ENCODE data around the gene CPNE2.

Gene CPNE2

DNA sequence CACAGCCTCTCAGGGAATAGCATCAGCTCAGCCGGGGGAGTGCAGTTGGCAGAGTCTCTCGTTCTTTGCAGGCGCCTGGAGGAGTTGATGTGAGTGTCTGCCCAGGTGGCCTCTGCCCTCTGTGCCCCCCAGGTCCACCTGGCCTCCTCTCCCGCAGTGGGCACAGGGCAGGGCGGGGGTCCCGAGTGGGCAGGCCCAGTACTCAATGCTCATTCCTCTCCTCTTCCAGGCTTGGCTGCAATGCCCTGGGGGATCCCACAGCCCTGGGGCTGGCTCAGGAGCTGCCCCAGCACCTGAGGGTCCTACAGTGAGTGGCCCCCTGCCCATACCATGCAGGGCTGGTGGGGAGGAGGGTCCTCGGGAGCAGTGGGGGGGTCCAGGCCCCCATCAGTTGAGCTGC is 14.7 kb upstream of the CPNE2 start:
- Histone ChIP-seq H3K27me3 (ENCODE audit: low read depth) (no peaks in the 10 kb centered on the region), H3K4me1 (no peaks in the 10 kb centered on the region), H3K9me3 (no peaks in the 10 kb centered on the region), H3K36me3 (replicated peaks) (no peaks in the 10 kb centered on the region), H3K4me3 (no peak overlapping the region)
- in situ Hi-C loops (cut with MboI; ENCODE audit: low sequenced_read_pairs) = no loop called here
- DNase-seq (ENCODE audit: low spot score in 2 of 2) = no peak

DNA sequence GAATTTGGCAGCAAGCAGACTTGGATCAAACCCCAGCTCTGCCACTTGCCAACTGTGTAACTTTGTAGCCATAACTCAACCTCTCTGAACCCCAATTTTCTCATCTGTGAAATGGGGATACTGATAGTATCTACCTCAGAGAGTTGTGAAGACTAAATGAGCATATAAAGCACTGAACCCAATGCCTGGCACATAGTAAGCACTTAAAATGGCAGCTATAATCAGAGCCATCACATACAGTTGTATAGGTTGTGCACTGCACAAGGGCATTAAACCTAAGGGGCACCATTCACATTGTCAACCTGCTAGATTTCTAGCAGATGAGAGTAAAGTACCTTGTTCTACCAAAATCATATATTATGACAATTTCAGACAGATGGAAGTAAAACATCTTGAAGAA is 10.6 kb upstream of the CPNE2 start:
- Histone ChIP-seq H3K9me3 (no peaks in the 10 kb centered on the region), H3K4me1 (peaks cover 5% of the 10 kb centered on the region), H3K4me3 (no peak overlapping the region), H3K36me3 (replicated peaks) (no peaks in the 10 kb centered on the region), H3K27me3 (ENCODE audit: low read depth) (no peaks in the 10 kb centered on the region)
- no peak for DNase-seq (ENCODE audit: low spot score in 2 of 2)
- in situ Hi-C loops (cut with MboI; ENCODE audit: low sequenced_read_pairs) = loop anchor here (10.0 kb wide), 1 partner anchor 333 kb away; no protein-coding TSS in a partner anchor

DNA sequence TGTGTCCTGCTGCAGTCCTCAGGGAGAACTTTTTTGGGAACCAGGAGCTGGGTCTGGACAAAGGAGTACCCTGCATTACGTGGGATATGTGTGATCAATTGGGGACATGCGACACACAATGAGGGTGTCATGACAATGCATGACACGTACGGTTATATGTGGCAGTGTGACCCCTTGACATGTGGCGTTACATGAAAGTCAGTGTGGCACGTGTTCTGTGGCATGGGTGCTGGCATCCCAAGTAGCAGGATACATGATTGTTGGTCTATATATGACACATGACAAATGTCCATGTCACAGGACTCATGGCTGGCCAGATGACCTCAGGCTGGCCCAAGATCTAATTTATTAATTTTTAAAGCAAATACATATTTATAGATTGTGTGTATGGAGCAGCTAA is 9.7 kb upstream of the CPNE2 start:
- Histone ChIP-seq H3K36me3 (replicated peaks) (no peaks in the 10 kb centered on the region), H3K9me3 (no peaks in the 10 kb centered on the region), H3K4me3 (no peak overlapping the region), H3K4me1 (peaks cover 5% of the 10 kb centered on the region), H3K27me3 (ENCODE audit: low read depth) (no peaks in the 10 kb centered on the region)
- no peak for DNase-seq (ENCODE audit: low spot score in 2 of 2)
- in situ Hi-C loops (cut with MboI; ENCODE audit: low sequenced_read_pairs) = loop anchor here (10.0 kb wide), 1 partner anchor 332 kb away; no protein-coding TSS in a partner anchor

DNA sequence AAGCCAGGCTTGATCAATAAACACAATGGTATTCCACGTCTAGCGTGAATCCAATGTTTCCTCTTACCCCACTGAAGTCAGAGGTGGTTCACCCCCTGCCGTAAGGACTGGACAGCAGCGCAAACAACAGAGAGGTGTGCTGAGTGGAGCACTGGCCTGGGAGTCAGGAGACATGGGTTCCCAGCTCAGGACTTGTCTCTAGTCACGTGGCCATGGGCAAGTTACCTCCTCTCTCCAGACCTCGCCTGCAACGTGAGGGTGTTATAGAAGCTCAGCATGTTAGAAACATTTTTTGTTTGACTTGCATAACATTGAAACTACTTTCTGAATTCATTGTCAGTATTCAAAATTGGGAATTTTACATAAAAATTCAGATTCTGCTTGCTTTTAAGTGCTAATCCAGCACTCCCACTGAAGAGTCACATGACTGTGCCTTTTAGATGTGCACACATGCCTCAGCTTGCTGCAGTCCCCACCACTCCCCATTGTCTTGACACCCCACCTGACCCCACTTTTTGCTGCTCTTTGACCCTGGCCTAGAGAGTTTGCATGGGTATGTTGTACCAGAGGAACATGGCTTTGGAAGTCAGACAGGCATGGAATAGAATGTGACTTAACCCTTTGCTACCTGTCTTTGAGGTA is 8.8 kb upstream of the CPNE2 start:
- in situ Hi-C loops (cut with MboI; ENCODE audit: low sequenced_read_pairs) = loop anchor here (10.0 kb wide), 1 partner anchor 331 kb away; no protein-coding TSS in a partner anchor
- Histone ChIP-seq H3K27me3 (ENCODE audit: low read depth) (no peaks in the 10 kb centered on the region), H3K9me3 (no peaks in the 10 kb centered on the region), H3K36me3 (replicated peaks) (no peaks in the 10 kb centered on the region), H3K4me1 (peaks cover 5% of the 10 kb centered on the region), H3K4me3 (no peak overlapping the region)
- DNase-seq (ENCODE audit: low spot score in 2 of 2) = peak; percentile 47 to 52

DNA sequence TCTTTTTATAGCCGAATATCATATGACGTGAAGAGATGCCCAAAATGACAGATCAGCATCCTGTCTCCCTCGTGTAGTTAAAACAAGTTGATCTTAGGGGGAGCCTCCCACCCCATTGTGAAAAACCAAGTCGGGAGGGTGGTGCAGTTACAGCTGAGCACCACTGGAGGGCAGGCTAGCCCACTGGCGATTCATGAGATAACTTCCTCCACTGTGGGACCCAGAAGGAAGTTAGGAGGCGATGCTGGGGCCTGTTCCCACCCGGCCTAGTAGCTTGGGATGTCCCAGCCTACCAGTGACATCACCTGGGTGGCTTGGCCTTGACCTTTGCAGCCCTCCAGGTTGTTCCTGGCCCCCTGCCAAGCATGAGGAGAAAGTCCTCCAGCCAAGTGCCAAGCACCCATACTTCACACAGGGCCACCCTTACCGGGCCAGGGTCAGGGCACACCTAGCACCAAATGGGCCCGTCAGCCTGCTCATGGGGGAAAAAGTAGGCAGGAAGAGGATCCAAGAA is 8.1 kb upstream of the CPNE2 start:
- in situ Hi-C loops (cut with MboI; ENCODE audit: low sequenced_read_pairs) = loop anchor here (10.0 kb wide), 1 partner anchor 330 kb away; no protein-coding TSS in a partner anchor
- peak; percentile 50 to 80 for DNase-seq (ENCODE audit: low spot score in 2 of 2)
- Histone ChIP-seq H3K4me3 (no peak overlapping the region), H3K27me3 (ENCODE audit: low read depth) (no peaks in the 10 kb centered on the region), H3K36me3 (replicated peaks) (no peaks in the 10 kb centered on the region), H3K4me1 (peaks cover 5% of the 10 kb centered on the region), H3K9me3 (no peaks in the 10 kb centered on the region)

DNA sequence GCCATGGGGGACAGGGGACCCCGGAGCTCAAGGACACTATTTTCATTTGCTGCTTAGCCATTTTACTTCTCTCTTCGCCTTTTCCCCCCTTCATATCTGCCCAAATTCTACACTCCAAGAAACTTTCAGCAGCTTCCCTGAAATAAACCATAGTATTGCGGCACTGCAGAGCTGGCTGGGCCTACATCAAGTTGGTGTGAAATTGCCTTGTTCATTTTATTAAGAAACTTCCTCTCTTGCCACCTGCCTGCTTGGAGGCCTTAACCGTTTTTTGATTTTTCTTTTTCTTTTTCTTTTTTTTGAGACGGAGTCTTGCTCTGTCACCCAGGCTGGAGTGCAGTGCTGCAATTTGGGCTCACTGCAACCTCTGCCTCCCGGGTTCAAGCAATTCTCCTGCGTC is 7.4 kb upstream of the CPNE2 start:
- in situ Hi-C loops (cut with MboI; ENCODE audit: low sequenced_read_pairs) = loop anchor here (10.0 kb wide), 1 partner anchor 330 kb away; no protein-coding TSS in a partner anchor
- DNase-seq (ENCODE audit: low spot score in 2 of 2) = no peak
- no peak overlapping the region for H3K4me3 ChIP-seq
- H3K27me3 ChIP-seq (ENCODE audit: low read depth) = no peaks in the 10 kb centered on the region
- H3K9me3 ChIP-seq = no peaks in the 10 kb centered on the region
- no peaks in the 10 kb centered on the region for H3K36me3 ChIP-seq (replicated peaks)
- H3K4me1 ChIP-seq = peaks cover 5% of the 10 kb centered on the region

DNA sequence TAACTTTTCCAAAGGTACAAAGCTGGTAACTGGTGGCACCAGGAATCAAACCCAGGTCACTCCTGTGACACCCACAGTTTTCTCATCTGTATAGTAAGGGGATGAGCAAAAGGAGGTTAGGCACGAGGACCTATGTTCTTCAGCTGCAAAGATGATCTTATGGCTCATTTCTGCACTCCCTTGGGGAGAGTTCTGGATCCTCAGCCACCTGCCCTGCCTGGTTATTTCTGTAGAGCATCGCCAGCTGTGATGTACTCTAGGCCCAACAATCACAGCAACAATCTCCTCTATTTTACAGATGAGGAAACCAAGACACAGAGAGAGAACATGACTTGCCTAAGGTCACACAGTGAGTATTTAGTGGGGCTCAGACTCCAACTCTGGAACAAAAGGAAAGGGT is 5.4 kb upstream of the CPNE2 start:
- in situ Hi-C loops (cut with MboI; ENCODE audit: low sequenced_read_pairs) = loop anchor here (10.0 kb wide), 1 partner anchor 328 kb away; no protein-coding TSS in a partner anchor
- no peaks in the 10 kb centered on the region for H3K36me3 ChIP-seq (replicated peaks)
- H3K27me3 ChIP-seq (ENCODE audit: low read depth) = no peaks in the 10 kb centered on the region
- H3K4me1 ChIP-seq = peaks cover 12% of the 10 kb centered on the region
- DNase-seq (ENCODE audit: low spot score in 2 of 2) = no peak
- no peaks in the 10 kb centered on the region for H3K9me3 ChIP-seq
- H3K4me3 ChIP-seq = no peak overlapping the region

DNA sequence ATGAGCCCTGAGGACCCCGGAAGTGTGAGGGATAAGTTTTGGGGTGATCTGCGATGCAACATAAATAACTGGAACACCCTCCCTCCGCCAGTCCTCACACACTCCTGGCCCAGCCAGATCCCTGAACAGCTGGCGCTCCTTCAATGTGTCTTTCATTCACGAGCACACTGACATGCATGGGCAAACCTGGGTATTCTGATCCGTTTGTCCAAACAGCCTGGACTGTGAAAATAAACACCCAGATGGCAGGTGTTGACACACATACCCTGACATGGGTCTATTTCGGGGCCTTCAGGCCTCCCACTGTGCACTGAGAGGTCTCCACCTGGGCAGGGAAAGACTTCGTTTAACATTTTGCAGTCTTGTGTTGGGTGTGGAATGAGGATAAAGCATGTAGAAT is 3.0 kb upstream of the CPNE2 start:
- Histone ChIP-seq H3K36me3 (replicated peaks) (no peaks in the 10 kb centered on the region), H3K27me3 (ENCODE audit: low read depth) (no peaks in the 10 kb centered on the region), H3K4me3 (no peak overlapping the region), H3K9me3 (no peaks in the 10 kb centered on the region), H3K4me1 (peaks cover 12% of the 10 kb centered on the region)
- DNase-seq (ENCODE audit: low spot score in 2 of 2) = no peak
- in situ Hi-C loops (cut with MboI; ENCODE audit: low sequenced_read_pairs) = loop anchor here (10.0 kb wide), 1 partner anchor 325 kb away; no protein-coding TSS in a partner anchor

DNA sequence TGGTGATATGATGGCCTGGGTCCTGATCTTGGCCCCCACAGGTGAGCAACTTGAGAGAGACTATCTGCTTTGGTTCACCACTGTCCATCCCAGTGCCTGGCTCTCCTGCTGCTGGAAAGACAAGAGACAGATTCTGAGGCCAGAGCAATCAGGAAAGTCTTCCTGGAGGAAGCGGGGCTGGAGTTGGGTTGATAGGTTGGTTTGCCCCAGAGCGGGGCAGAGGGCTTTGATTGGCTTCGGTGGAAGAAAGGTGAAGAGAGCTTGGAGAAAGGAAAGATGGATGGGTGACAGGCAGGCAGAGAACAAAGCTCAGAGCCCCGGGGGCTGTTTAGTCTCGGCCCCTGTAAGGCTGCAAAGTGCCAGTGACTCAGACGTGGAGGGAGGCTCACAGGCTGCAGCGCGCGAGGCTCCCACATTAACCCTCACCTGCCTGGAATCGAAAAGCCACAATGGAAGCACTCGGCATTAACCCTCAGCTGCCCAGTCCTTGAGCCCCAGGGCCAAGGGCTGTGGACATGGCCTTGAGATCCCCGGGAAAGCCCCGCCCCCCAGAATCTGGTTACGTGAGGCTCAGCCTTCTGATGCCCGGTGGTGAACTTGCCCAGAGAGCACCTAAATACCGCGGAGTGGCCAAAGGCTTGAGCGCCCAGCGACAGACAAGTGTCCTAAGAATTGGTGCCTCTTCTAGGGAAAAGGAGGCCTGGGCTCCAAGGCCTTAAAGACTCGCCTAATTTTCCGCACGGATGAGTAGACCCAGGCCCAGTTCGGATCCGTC is 996 bp upstream of the CPNE2 start:
- Histone ChIP-seq H3K4me1 (peaks cover 12% of the 10 kb centered on the region), H3K27me3 (ENCODE audit: low read depth) (no peaks in the 10 kb centered on the region), H3K36me3 (replicated peaks) (no peaks in the 10 kb centered on the region), H3K4me3 (peak overlapping the region; percentile 39), H3K9me3 (no peaks in the 10 kb centered on the region)
- in situ Hi-C loops (cut with MboI; ENCODE audit: low sequenced_read_pairs) = no loop called here
- peak in 1 of 2 experiments; percentile 71 for DNase-seq (ENCODE audit: low spot score in 2 of 2)

DNA sequence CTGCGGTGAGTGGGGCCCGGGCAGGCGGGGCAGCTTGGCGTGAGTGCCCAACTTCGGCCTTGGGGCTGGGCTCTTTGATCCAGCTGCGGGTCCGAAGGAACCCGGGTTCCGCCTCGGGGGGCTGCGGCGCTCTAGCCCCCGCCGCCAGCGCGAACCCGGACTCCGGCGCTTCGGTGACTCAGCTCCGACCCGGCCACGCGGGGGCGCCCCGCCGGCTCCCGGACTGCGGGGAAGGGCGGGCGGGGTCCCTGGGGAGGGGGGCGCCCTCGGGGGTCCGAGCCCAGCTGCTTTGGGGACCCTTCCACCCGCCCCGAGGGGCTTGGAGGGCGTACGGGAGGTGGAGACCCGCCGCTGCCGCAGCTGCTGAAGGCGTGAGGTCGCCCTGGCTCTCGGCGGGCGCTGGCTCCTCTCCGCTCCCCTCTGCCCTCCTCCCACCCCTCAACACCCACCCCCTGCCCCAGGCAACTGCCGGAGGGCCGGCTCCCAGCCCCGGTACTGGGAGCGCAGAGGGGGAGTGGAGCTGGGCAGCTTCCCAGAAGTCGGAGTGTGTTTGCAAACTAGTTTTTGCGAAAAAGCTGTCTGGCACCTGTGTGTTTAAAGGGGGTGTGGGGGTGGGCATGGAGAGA is 516 bp downstream of the CPNE2 start:
- H3K27me3 ChIP-seq (ENCODE audit: low read depth) = no peaks in the 10 kb centered on the region
- peak; percentile 19 to 69 for DNase-seq (ENCODE audit: low spot score in 2 of 2)
- H3K9me3 ChIP-seq = no peaks in the 10 kb centered on the region
- in situ Hi-C loops (cut with MboI; ENCODE audit: low sequenced_read_pairs) = no loop called here
- peaks cover 12% of the 10 kb centered on the region for H3K4me1 ChIP-seq
- peak overlapping the region; percentile 50 for H3K4me3 ChIP-seq
- no peaks in the 10 kb centered on the region for H3K36me3 ChIP-seq (replicated peaks)

DNA sequence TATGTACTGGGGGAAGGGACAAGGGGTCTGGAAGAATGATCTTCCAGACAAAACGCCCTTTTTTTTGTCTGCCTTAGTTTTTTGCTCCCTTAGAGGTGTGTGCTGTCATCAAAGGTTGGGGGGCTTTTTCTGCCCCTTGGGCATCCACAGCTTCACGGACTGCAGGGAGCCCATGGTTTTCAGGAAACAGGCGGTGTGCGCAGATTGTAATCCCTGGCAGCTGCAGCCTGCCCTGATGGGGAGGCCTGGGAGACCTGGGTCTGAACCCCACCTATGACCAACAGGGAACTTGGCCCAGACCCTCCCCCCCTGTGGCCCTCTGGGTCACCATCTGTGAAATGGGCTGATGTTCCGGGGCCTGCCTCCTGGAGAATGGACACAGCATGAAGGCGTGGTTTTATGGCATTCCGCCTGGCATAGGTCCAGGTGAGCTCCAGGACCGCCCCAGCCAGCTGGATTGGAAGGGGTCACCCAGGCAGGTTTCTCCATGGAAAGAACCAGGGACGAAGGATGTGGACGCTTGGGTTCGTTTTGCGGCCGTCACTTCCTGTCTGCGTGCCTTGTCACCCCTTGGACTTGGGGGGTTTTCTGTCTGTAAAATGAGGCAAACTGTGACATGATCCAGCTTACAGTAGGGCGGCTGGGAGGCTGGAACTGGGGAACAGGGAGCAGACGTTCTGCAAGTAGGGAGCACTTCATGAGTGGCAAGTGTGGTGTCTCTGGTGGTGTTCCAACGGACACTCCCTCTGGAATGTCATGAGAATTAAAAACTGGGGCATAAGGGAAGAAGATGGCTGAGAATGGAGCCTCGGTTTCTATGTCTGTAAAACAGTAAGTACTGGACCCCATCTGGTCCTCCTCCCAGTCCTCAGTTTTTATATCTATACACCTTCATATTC is 1.5 kb downstream of the CPNE2 start:
- H3K9me3 ChIP-seq = no peaks in the 10 kb centered on the region
- H3K36me3 ChIP-seq (replicated peaks) = no peaks in the 10 kb centered on the region
- H3K4me1 ChIP-seq = peaks cover 12% of the 10 kb centered on the region
- peak overlapping the region; percentile 50 for H3K4me3 ChIP-seq
- peak in 1 of 2 experiments; percentile 50 for DNase-seq (ENCODE audit: low spot score in 2 of 2)
- in situ Hi-C loops (cut with MboI; ENCODE audit: low sequenced_read_pairs) = no loop called here
- no peaks in the 10 kb centered on the region for H3K27me3 ChIP-seq (ENCODE audit: low read depth)

DNA sequence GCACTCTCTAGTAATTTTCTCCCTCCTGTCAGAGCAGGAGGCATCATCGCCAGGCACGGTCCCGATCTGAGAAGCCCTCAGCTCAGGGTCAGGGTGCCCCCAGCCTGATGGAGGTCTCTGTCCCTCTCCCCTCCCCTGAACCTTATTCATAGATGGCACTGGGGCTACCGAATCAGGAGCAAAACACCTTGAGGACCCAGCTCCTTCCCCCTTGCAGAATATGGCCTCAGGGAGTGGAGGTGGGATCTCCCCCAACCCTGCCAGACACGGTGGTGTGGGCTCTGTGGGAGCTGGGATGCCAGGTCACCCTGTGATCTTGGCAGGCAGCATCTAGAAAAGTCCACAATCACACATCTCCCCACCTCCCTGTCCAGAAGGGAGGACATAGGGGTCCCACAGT is 2.5 kb downstream of the CPNE2 start:
- Histone ChIP-seq H3K27me3 (ENCODE audit: low read depth) (no peaks in the 10 kb centered on the region), H3K4me3 (no peak overlapping the region), H3K9me3 (no peaks in the 10 kb centered on the region), H3K36me3 (replicated peaks) (no peaks in the 10 kb centered on the region), H3K4me1 (peaks cover 12% of the 10 kb centered on the region)
- no peak for DNase-seq (ENCODE audit: low spot score in 2 of 2)
- in situ Hi-C loops (cut with MboI; ENCODE audit: low sequenced_read_pairs) = no loop called here

DNA sequence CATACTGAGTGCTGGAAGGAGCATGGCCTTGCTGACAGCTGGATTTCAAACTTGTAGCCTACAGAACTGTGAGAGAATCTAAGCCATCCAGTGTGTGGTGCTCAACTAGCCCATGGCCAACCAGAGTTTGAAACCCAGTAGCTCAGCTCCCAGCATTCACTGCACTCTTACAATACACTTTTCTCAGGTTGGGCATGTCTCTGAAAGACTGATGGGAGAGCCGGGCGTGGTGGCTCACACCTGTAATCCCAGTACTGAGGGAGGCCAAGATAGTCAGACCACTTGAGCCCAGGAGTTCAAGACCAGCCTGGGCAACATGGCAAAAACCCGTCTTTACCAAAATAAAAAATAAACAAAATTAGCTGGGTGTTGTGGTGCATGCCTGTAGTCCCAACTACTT is 3.8 kb downstream of the CPNE2 start:
- Histone ChIP-seq H3K4me1 (peaks cover 11% of the 10 kb centered on the region), H3K4me3 (no peak overlapping the region), H3K9me3 (no peaks in the 10 kb centered on the region), H3K27me3 (ENCODE audit: low read depth) (no peaks in the 10 kb centered on the region), H3K36me3 (replicated peaks) (no peaks in the 10 kb centered on the region)
- DNase-seq (ENCODE audit: low spot score in 2 of 2) = no peak
- in situ Hi-C loops (cut with MboI; ENCODE audit: low sequenced_read_pairs) = no loop called here

All from HAP-1 (cell line).